GM21367 (cell line): Measurements from ENCODE around the gene EYA2.

Experiments used
- ATAC-seq: cut with Tn5 transposase; IDR thresholded peaks from one replicate; pipeline ENCODE4 v1.9.1; 2021; ENCODE audit not compliant: unreplicated experiment

The EYA2 gene

DNA sequence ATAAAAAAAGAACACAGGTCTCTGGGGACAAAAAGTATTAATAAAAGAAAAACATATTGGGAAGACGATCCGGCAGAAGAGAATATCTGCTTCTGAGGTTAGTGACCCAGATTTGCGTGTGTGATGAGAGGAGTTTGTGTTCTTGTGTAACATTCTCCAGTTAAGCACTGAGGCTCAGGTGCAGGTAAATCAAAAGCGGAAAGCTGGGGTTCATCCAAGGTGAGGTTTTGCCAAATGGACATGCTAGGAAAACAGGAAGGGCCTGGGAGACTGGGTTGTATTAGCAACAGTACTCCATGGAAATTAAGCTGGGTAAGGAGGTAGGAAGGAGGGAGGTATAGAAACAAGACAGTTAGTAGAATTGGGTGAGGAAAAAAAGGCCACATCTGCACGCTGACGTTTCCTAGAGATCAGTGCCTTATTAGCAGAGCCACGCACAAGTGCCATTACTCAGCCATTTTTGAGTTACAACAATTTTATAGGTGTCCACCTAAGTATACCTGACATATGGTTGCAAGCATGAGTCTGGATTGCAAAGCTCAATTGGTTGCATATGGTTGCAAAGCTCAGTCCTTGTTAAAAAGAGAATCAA is 322.3 kb downstream of the EYA2 start:
- ATAC-seq = no peak

GRCh38 chr20:47217482-47218446 is 323.1 kb downstream of the EYA2 start:
- ATAC-seq = no peak

DNA sequence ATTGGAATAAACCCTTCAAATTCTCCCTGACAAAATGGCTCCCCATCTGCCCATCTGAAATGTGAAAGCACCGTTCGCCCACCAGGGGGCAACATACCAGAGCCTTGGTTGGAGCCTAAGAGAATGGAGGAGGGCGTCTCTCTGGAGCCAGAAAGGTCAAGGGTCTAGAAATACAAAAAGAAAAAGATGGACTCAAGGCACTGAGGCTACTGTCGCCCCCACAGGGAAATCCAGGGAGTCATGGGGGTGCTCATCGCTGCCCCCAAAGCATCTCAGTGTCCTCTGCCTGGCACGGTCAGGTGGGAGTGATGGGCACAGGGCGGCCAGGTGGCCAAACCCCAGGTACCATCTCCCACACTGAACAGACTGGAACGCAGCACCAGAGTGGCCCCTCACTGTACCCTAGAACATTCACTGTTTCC is 325.5 kb downstream of the EYA2 start:
- no peak for ATAC-seq

- ATAC-seq = no peak
These were observed 326.5 kb downstream of the EYA2 start for GRCh38 chr20:47221036-47221625.

DNA sequence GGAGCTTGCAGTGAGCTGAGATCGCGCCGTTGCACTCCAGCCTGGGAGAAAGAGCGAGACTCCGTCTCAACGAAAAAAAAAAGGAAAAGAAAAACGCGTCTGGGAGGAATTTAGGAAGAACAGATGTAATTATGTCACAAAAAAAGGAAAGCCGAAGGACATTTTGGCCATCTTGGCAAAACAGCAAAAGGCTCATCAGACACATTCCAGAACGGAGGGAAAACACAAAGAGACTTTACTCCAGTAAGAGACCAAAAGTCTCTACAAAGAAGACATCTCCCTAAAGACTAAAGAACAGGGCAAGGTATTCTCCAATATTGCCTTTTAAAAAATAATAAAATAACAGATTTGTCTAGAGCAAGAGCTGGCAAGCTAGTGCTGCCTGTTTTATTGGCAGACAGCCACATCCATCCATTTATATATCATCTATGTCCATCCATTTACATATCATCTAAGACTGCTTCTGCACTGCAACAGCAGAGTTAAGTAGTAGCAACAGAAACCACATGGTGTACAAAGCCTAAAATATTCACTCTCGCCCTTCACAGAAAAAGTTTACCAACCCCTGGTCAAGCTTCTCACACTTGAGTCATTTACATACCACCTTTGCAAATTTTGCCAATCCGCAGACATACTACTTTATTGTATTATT is 328.0 kb downstream of the EYA2 start:
- no peak for ATAC-seq

- ATAC-seq = no peak
These were observed 329.3 kb downstream of the EYA2 start for GRCh38 chr20:47223896-47224295.

GRCh38 chr20:47224300-47224791 is 329.7 kb downstream of the EYA2 start:
- ATAC-seq = no peak

DNA sequence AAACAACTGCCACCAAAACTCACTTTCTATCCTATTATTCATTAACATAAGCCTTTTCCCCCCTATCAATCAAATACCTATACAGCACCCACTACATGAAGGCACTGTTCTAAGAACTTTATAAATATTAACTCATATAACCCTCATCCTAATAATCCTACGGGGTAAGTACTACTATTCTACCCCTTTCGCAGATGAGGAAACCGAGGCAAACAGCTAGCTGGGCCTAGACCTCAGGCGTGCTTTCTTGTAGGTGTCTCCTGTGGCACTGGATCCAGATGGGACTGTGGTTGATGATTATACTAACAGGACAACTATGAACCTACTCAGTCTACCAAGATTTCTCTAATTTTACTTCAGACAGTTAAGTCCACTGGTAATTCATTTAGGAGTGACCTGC is 330.2 kb downstream of the EYA2 start:
- no peak for ATAC-seq

DNA sequence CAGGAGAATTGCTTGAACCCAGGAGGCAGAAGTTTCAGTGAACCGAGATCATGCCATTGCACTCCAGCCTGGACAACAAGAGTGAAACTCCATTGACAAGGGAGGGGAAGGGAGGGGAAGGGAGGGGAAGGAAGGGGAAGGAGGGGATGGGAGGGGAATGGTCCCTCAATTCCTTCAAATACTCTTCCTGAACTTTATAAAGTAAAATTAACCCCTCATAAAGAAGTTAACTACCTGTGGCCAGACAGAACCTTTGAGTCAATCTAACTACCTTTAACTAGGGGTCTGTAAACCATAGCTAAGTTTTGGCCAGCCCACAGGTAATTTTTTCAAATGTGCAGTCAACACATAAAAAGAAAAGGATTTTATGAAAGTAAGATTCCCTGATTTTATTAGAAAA is 330.8 kb downstream of the EYA2 start:
- ATAC-seq = no peak

DNA sequence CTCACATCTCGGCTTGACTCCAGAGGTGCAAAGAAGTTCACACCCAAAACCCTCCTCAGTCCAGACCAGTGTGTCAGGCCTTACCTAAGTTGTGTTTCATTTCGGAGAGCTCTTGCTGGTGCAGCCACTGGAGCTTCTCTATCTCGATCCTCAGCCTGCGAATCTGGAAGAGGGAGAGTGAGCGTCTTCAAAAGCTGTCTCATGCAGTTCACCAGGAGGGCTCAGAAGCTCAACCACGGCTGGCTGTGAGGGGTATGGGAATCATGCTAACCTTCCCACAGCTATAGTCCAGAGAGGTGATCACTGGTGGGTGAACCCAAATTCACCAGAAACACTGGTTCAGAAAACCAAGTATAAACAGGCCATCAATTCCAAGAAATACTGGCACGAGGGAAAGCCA is 332.5 kb downstream of the EYA2 start:
- no peak for ATAC-seq

DNA sequence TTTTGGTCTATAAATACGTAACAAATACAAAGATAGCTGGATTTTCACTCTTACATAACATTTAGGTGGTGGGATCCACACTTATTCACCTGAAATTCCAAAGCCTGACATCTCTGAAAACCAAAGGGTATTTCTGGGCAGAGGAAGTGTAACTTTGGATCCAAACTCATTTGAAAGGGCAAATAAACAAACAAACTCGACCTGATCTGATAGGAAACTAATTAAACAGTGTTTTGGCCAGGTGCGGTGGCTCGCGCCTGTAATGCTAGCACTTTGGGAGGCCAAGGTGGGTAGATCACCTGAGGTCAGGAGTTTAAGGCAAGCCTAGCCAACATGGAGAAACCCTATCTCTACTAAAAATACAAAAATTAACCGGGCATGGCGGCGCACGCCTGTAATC is 332.9 kb downstream of the EYA2 start:
- no peak for ATAC-seq

DNA sequence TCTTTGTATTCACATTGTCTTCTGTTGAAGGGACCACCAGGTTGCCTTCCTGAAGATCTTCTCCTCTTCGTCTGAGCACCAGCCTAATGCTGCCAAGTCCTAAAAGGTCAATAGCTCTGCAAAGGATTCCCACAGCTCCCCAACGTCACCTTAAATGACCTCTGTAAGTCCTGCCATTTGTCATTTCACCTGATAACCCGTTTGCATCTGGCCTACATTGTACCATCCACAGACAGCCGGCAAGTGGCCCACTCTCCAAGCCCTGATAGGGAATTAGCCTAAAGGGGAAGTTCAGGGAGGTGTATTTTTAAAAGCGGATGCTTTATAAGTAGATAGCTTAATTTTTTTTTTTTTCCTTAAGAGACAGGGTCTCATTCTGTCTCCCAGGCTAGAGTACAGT is 334.0 kb downstream of the EYA2 start:
- ATAC-seq = no peak

DNA sequence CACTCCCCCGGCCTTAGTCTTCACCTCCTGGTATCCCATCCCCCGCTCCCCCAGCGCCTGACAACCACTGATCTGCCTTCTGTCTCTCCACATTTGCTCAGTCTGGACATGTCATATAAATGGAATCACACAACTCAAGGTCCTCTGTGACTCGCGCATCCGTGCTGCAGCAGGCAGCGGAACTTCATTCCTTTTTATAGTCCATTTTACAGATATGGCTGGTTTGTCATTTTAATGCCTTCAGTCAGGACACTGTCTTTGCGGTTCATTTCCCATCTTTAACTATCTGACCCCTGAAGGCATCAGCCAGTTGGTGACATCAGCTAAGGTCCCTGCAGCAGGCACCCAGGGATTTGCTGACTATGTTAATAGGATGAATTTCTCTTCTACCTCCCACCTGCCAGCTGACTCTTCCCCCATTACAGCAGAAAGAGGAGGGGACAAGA is 336.2 kb downstream of the EYA2 start:
- ATAC-seq = no peak

DNA sequence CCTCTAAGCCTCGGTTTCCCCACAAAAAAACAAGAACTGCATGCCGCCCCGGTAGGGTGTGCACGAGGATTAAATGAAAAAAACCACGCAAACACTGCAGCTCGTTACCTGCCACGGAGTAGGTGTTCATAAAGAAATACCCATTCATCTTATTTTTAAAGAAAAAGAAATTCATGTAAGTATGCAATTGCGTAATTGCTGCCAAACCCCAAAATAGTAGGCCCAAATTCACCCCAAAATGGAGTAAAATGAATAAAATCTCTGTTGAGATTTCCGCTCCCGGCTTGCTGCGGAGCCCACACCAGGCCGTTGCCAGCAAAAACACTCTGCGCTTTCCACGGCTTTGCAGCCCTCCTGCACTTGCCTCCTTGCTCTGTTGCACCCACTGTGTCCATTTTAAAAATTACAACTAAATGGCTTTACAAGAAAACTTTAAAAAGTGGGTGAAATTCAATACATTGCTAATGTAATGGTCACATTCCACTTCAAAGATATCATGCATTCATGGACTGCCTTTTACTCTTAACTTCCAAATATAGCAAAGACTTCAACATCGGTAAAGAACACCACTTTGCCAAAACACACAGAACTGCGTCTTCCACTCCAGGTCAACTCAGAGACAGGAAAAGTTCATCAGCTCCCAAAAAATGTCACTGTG is 336.9 kb downstream of the EYA2 start:
- ATAC-seq = no peak

DNA sequence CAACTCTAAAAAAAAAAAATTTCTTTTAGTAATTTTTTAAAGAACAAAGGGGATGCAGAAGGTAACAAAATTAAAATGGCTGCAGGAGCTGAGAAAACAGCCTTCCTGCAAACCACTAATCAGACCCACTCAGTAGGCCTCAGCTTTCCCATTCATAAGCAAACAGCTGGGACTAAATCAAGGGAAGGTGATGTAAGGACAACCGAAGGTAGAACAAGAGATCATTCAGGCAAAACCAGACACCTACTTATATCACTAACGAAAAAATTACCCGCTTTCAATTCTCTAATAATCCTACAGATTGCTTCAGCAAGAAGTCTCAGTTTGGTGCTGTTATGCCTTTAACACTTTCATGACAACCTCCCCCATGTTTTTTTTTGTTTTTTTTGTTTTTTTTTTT is 337.9 kb downstream of the EYA2 start:
- ATAC-seq = no peak

DNA sequence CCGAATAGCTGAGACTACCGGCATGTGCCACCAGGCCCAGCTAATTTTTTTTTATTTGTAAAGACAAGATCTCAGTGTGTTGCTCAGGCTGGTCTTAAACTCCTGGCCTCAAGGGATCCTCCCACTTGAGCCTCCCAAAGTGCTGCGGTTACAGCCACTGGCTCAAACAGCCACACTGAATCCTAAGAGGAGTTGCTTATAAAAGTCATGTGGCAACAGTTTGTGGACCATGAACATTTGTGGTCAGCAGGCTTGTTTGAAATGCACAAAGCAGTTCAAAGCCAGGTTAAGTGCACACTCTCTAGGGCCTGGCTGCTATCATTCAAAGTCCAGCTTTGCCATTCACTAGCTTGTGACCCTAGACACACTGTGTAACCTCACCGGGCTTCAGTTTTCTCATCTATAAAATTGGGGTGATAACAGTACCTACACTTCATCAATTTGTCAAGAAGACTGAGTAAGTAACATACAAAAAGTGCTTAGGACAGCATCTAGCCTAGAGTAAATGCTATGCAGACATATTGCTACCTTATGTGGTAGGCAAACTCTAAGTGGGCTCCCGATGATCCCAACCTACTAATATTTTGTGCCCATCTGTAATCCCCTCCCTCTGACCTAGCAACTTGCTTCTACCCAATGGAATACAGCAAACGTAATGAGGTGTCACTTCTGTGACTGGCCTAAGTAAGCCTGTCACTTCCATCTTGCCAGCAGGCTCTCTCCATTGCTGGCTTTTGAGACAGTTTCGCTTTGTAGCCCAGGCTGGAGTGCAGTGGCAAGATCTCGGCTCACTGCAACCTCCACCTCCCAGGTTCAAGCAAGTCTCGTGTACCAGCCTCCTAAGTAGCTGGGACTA is 338.9 kb downstream of the EYA2 start:
- ATAC-seq = no peak

GRCh38 chr20:47235111-47235510 is 340.5 kb downstream of the EYA2 start:
- no peak for ATAC-seq

DNA sequence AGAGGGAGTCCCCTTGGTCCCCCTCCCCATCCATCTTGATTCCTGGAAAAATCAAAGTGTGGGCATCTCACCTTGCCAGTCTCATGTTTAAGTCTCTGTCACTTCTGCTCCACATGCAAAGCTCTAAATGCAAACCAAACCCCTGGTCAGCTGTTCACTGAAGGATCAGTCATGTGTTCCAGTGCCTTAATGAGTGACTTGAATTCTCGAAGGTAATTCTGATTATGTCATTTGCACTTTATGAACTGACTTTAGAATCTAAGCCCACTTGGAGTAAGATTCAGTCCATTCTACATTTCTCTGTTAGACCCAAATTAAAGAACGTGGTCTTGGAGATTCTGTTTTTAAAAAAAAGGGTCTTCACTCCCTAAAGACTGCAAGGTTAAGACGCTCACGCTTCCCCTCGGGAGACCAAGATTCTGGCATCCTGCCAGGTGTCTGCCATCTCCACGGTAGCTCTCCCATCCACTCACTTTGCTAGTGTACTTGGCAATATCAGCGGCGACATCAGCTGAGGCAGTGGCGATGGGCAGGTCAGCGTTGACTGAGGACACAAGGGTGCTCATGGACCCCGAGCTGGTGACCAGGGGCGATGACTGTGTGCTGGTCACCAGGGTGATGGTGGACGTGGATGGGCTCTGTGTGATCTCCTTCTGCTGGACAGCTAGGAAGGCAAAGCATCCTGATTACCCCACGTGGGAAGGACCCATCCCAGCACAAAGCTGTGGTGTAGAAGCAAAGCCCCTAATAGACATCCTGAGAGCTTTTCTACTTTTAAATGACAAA is 341.4 kb downstream of the EYA2 start:
- ATAC-seq = no peak

- ATAC-seq = no peak
These were observed 341.9 kb downstream of the EYA2 start for GRCh38 chr20:47236639-47236900.
